GM12878 (cell line): ENCODE measurements around the gene TNXB. TPM values are rescaled to one million over a fixed set of nuclear protein-coding genes. Genes with fewer than 3 reads are reported as not detected.

Experiments
- ATAC-seq: fragments of 200-7000 bp; cut with Tn5 transposase; 3 replicates; pipeline ENCODE4 v1.9.1; 2020; ENCODE audit warnings: mild to moderate bottlenecking, moderate library complexity
- BruUV-seq: library from RNA; stranded (reverse); fragments of 400-500 nt; replicated peaks from 2 replicates; lab custom pipeline; 2021; lab: Mats Ljungman, UMichigan
- CTCF ChIA-PET: fragments of 300-600 bp; sonication (Branson Sonifier 250); formaldehyde crosslinking; extraction: SDS; loops from one replicate; lab custom pipeline; 2021; ENCODE audit warnings: inconsistent platforms; lab: Yijun Ruan, JAX
- POLR2A ChIA-PET: fragments of 350-600 bp; formaldehyde crosslinking; extraction: SDS; loops from one replicate; lab custom pipeline; 2021; ENCODE audit warnings: inconsistent platforms; lab: Charles Lee
- RAD21 ChIA-PET: fragments of 300-600 bp; sonication (Branson Sonifier 250); formaldehyde crosslinking; loops from one replicate; lab custom pipeline; 2023; ENCODE audit warnings: antibody characterized with exemption; ENCODE audit not compliant: unreplicated experiment; lab: Charles Lee
- SMC1A ChIA-PET: fragments of 300-600 bp; sonication (Branson Sonifier 250); formaldehyde crosslinking; loops from one replicate; lab custom pipeline; 2023; ENCODE audit not compliant: unreplicated experiment, uncharacterized antibody; lab: Charles Lee
- DNase-seq: peaks from one replicate; pipeline ENCODE4 v3.0.0-alpha.2; 2011; ENCODE audit warnings: low read depth, low spot score
- FAIRE-seq: peaks from 3 replicates; lab custom pipeline; 2011; peaks lifted over from hg19 to GRCh38; lab: Jason Lieb, UNC
- H2AFZ ChIP-seq: 2 replicates; pipeline ENCODE4 v1.6.0; 2011; ENCODE audit warnings: low read depth, low read length, control low read depth; ENCODE audit not compliant: control insufficient read depth
- H3K27ac ChIP-seq: 2 replicates; pipeline ENCODE4 v1.5.1; 2011; ENCODE audit warnings: control low read depth; ENCODE audit not compliant: control insufficient read depth, insufficient read depth
- H3K27me3 ChIP-seq, 2 experiments: replicated peaks in 1 of 2; 2 replicates each; pipeline versions ENCODE4 v1.6.0 to v1.6.1; 2011; ENCODE audit warnings: low read length in 1 of 2; ENCODE audit not compliant: control insufficient read depth in 2 of 2, insufficient read depth in 2 of 2
- H3K36me3 ChIP-seq, 2 experiments: 2 replicates each; pipeline ENCODE4 v1.5.1; 2011; ENCODE audit warnings: low read length in 1 of 2; ENCODE audit not compliant: control insufficient read depth in 2 of 2, insufficient read depth in 2 of 2
- H3K4me1 ChIP-seq: 2 replicates; pipeline ENCODE4 v1.6.1; 2011; ENCODE audit warnings: mild to moderate bottlenecking, low read length, moderate library complexity, mixed read lengths; ENCODE audit not compliant: control insufficient read depth, insufficient read depth
- H3K4me2 ChIP-seq: 2 replicates; pipeline ENCODE4 v1.6.0; 2011; ENCODE audit warnings: control low read depth; ENCODE audit not compliant: control insufficient read depth, insufficient read depth
- H3K4me3 ChIP-seq: fragments of 200-600 bp; sonication (generic); 2 replicates; pipeline ENCODE4 v1.5.1; 2016
- H3K79me2 ChIP-seq: 2 replicates; pipeline ENCODE4 v1.6.0; 2011; ENCODE audit warnings: low read length; ENCODE audit not compliant: control insufficient read depth, insufficient read depth
- H3K9ac ChIP-seq: 2 replicates; pipeline ENCODE4 v1.8.0; 2011; ENCODE audit warnings: low read length, control low read depth, mixed read lengths; ENCODE audit not compliant: control insufficient read depth, insufficient read depth
- H3K9me3 ChIP-seq: replicated peaks from 3 replicates; pipeline ENCODE4 v1.5.1; 2011; ENCODE audit warnings: mild to moderate bottlenecking, low read length; ENCODE audit not compliant: control insufficient read depth, insufficient read depth
- H4K20me1 ChIP-seq: 2 replicates; pipeline ENCODE4 v1.6.0; 2011; ENCODE audit not compliant: control insufficient read depth, insufficient read depth
- CBFB ChIP-seq: IDR thresholded peaks from 2 replicates; pipeline ENCODE4 v1.6.1; 2016; ENCODE audit warnings: antibody characterized with exemption, low read depth
- GABPA ChIP-seq: IDR thresholded peaks from 2 replicates; pipeline ENCODE4 v1.6.1; 2014; ENCODE audit warnings: antibody characterized with exemption, low read depth, mild to moderate bottlenecking, inconsistent platforms
- POLR2AphosphoS2 ChIP-seq: IDR thresholded peaks from 2 replicates; pipeline ENCODE4 v1.6.1; 2011; ENCODE audit warnings: low read depth, mild to moderate bottlenecking, low read length, improper control_type of control experiment, moderate library complexity
- POLR2AphosphoS5 ChIP-seq: IDR thresholded peaks from 2 replicates; pipeline ENCODE4 v1.6.1; 2011; ENCODE audit warnings: mild to moderate bottlenecking, low read length, inconsistent platforms
- WGBS: methylation state at CpG from one replicate; pipeline ENCODE4 v1.1.6; 2016; ENCODE audit warnings: low lambda C conversion rate; ENCODE audit not compliant: insufficient replicate concordance, insufficient coverage; ENCODE audit errors: missing lambda C conversion rate; 5-methylcytosine and 5-hydroxymethylcytosine counted together
- in situ Hi-C: fragments of 300-500 bp; cut with MboI; formaldehyde crosslinking; loops from 9 replicates; pipeline ENCODE4 v1.14.3; 2018; ENCODE audit warnings: mixed read lengths
- intact Hi-C: fragments of 100-400 bp; cut with micrococcal nuclease; formaldehyde crosslinking; loops from one replicate; pipeline ENCODE4 v1.14.2; 2022; ENCODE audit not compliant: unreplicated experiment
- polyA plus RNA-seq, 11 experiments: library from polyadenylated mRNA; depleted of rRNA in 4 of 11; unstranded in 6 of 11; stranded (reverse) in 5 of 11; fragments of >200 nt; fragmentation: Nextera tagmentation in 4 of 11; fragmentation: Illumina TruSeq in 1 of 11; extraction: Ambion mirVana in 4 of 11; extraction: Trizol in 1 of 11; gene quantifications; 1 replicate in 1 of 11; 2 replicates in 10 of 11; pipeline versions ENCODE4 v1.2.1 to v1.2.3, GENCODE V29; 2011 to 2016; ENCODE audit warnings: inconsistent platforms in 2 of 11, missing spikeins in 2 of 11, low read depth in 1 of 11
- total RNA-seq, 4 experiments: library from RNA; depleted of rRNA in 3 of 4; stranded (reverse); fragments of >200 nt in 3 of 4; fragmentation: Illumina TruSeq in 1 of 4; extraction: Trizol in 1 of 4; gene quantifications; 2 replicates each; pipeline versions ENCODE4 v1.2.1 to v1.2.3, GENCODE V29; 2013 to 2021
- TF ChIP-seq, protein P1 (sequence below): fragments of 450-650 bp; IDR thresholded peaks from 2 replicates; pipeline ENCODE4 v1.6.1; 2018; ENCODE audit warnings: borderline replicate concordance, mild to moderate bottlenecking; ENCODE audit not compliant: partially characterized antibody

TNXB gene
- total and polyA plus RNA-seq, 10 of the 15 experiments (the other 5 are each of a cell fraction or from before 2014, with no cell fraction given) = 0.03 to 2.5 (median 0.68) TPM; not detected in 2

DNA sequence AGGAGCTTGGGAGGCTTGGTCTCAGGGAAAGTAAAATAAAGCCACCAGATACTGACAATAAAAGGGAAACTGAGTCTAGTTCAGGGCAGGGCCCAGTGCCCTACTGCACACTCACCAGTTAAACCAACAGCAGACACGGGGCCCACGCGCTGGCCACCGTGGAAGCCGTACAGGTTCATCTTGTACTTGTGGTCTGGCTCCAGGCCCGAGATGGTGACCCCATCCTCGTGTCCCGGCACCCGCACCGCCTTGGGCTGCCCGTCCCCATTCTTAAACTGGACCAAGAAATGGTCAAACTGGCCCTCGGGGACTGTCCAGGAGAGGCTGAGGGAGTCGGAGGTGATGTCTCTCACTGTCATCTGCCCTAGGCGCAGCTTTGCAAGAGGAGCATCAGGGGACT lies 44.4 kb downstream of the TNXB start:
- no peak for FAIRE-seq
- 51% methylated on average over 14 of the region's 14 CpGs for WGBS
- no peaks in the 10 kb centered on the region for H3K79me2 ChIP-seq
- no peak for ATAC-seq
- DNase-seq = no peak
- SMC1A ChIA-PET = no interaction called here
- H3K9ac ChIP-seq = no peak overlapping the region
- BruUV-seq = no TSS peak
- H3K4me1 ChIP-seq = no peaks in the 10 kb centered on the region
- no peaks in the 10 kb centered on the region for H3K36me3 ChIP-seq
- H3K27ac ChIP-seq = no peak overlapping the region
- RAD21 ChIA-PET = no interaction called here
- no peaks in the 10 kb centered on the region; a peak in 3 of 4 replicates for H3K27me3 ChIP-seq
- intact Hi-C loops = no loop called here
- no peak for TF ChIP-seq POLR2AphosphoS5
- no peak for TF ChIP-seq CBFB
- TF ChIP-seq, protein P1, sequence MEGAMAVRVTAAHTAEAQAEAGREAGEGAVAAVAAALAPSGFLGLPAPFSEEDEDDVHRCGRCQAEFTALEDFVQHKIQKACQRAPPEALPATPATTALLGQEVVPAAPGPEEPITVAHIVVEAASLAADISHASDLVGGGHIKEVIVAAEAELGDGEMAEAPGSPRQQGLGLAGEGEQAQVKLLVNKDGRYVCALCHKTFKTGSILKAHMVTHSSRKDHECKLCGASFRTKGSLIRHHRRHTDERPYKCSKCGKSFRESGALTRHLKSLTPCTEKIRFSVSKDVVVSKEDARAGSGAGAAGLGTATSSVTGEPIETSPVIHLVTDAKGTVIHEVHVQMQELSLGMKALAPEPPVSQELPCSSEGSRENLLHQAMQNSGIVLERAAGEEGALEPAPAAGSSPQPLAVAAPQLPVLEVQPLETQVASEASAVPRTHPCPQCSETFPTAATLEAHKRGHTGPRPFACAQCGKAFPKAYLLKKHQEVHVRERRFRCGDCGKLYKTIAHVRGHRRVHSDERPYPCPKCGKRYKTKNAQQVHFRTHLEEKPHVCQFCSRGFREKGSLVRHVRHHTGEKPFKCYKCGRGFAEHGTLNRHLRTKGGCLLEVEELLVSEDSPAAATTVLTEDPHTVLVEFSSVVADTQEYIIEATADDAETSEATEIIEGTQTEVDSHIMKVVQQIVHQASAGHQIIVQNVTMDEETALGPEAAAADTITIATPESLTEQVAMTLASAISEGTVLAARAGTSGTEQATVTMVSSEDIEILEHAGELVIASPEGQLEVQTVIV = no peak
- TF ChIP-seq GABPA = no peak
- TF ChIP-seq POLR2AphosphoS2 = no peak
- TF ChIP-seq, all 136 proteins: peak for 0
- Histone ChIP-seq H2AFZ (no peak overlapping the region), H4K20me1 (no peaks in the 10 kb centered on the region), H3K9me3 (no peaks in the 10 kb centered on the region), H3K4me2 (no peak overlapping the region), H3K4me3 (no peak overlapping the region)
- POLR2A ChIA-PET = no interaction called here
- in situ Hi-C loops = no loop called here
- CTCF ChIA-PET = no interaction called here
